MM.1S (cell line): ENCODE measurements around the gene ACKR2.

ENCODE experiments used
- DNase-seq: peaks from one replicate; pipeline ENCODE4 v3.0.0-alpha.2; 2015
- H2AFZ ChIP-seq: fragments of 300-600 bp; sonication (generic); 2 replicates; pipeline ENCODE4 v1.6.0; 2016; ENCODE audit warnings: antibody characterized with exemption, low read length
- H3F3A ChIP-seq: fragments of 300-600 bp; sonication (generic); 2 replicates; pipeline ENCODE4 v1.6.1; 2016; ENCODE audit warnings: mild to moderate bottlenecking, antibody characterized with exemption, low read length, moderate library complexity, mixed read lengths; ENCODE audit not compliant: insufficient read depth
- H3K27ac ChIP-seq: fragments of 300-600 bp; sonication (generic); 2 replicates; pipeline ENCODE4 v1.5.1; 2016; ENCODE audit warnings: mild to moderate bottlenecking, low read length
- H3K27me3 ChIP-seq: fragments of 300-600 bp; sonication (generic); replicated peaks from 2 replicates; pipeline ENCODE4 v1.6.0; 2016; ENCODE audit warnings: low read length; ENCODE audit not compliant: insufficient read depth
- H3K36me3 ChIP-seq: fragments of 300-600 bp; sonication (generic); replicated peaks from 2 replicates; pipeline ENCODE4 v1.6.1; 2016; ENCODE audit warnings: mild to moderate bottlenecking, low read length, mixed read lengths; ENCODE audit not compliant: insufficient read depth
- H3K4me1 ChIP-seq: fragments of 300-600 bp; sonication (generic); 2 replicates; pipeline ENCODE4 v1.6.1; 2016; ENCODE audit warnings: low read length, mixed read lengths
- H3K4me2 ChIP-seq: fragments of 300-600 bp; sonication (generic); 2 replicates; pipeline ENCODE4 v1.6.0; 2016; ENCODE audit warnings: low read depth, low read length
- H3K4me3 ChIP-seq: fragments of 300-600 bp; sonication (generic); 2 replicates; pipeline ENCODE4 v1.5.1; 2016; ENCODE audit warnings: low read length, mixed read lengths
- H3K79me2 ChIP-seq: fragments of 300-600 bp; sonication (generic); 2 replicates; pipeline ENCODE4 v1.6.1; 2016; ENCODE audit warnings: mixed run types, low read length, mixed read lengths
- H3K9ac ChIP-seq: fragments of 300-600 bp; sonication (generic); 2 replicates; pipeline ENCODE4 v1.6.1; 2016; ENCODE audit warnings: low read length, mixed read lengths
- H3K9me2 ChIP-seq: fragments of 300-600 bp; sonication (generic); replicated peaks from 2 replicates; pipeline ENCODE4 v1.6.1; 2016; ENCODE audit warnings: mild to moderate bottlenecking, low read length, mixed read lengths; ENCODE audit not compliant: insufficient read depth
- H3K9me3 ChIP-seq: fragments of 300-600 bp; sonication (generic); replicated peaks from 2 replicates; pipeline ENCODE4 v1.6.1; 2016; ENCODE audit warnings: mild to moderate bottlenecking, low read length, mixed read lengths; ENCODE audit not compliant: insufficient read depth
- H4K20me1 ChIP-seq: fragments of 300-600 bp; sonication (generic); 2 replicates; pipeline ENCODE4 v1.6.1; 2016; ENCODE audit warnings: mild to moderate bottlenecking, low read length, moderate library complexity, mixed read lengths; ENCODE audit not compliant: insufficient read depth
- CTCF ChIP-seq: fragments of 300-600 bp; sonication (generic); IDR thresholded peaks from 2 replicates; pipeline ENCODE4 v1.5.1; 2016; ENCODE audit warnings: antibody characterized with exemption, low read length, mixed read lengths
- EZH2 ChIP-seq: fragments of 300-600 bp; sonication (generic); optimal IDR thresholded peaks from 2 replicates; pipeline ENCODE3; 2017; ENCODE audit warnings: low read depth, mild to moderate bottlenecking, antibody characterized with exemption, low read length, mixed read lengths
- EZH2phosphoT487 ChIP-seq: fragments of 300-600 bp; sonication (generic); IDR thresholded peaks from 2 replicates; pipeline ENCODE4 v1.6.1; 2018; ENCODE audit warnings: antibody characterized with exemption, low read length

The ACKR2 gene

GRCh38 chr3:42876940-42877720 lies 67.9 kb downstream of the ACKR2 start:
- Histone ChIP-seq H3K36me3 (no peaks in the 10 kb centered on the region), H2AFZ (no peak overlapping the region), H3K9me2 (no peaks in the 10 kb centered on the region), H3K27ac (no peak overlapping the region), H3K27me3 (no peaks in the 10 kb centered on the region), H3K79me2 (no peaks in the 10 kb centered on the region), H3K4me3 (no peak overlapping the region), H4K20me1 (no peaks in the 10 kb centered on the region), H3K4me2 (no peak overlapping the region), H3K9me3 (no peaks in the 10 kb centered on the region), H3K9ac (no peak overlapping the region), H3F3A (no peaks in the 10 kb centered on the region), H3K4me1 (no peaks in the 10 kb centered on the region)
- DNase-seq: no peak
- TF ChIP-seq EZH2phosphoT487 (no peak), EZH2 (no peak), CTCF (no peak)

- Histone ChIP-seq H3K9me2 (no peaks in the 10 kb centered on the region), H2AFZ (no peak overlapping the region), H3K27me3 (no peaks in the 10 kb centered on the region), H3K79me2 (no peaks in the 10 kb centered on the region), H3K9me3 (no peaks in the 10 kb centered on the region), H3K36me3 (no peaks in the 10 kb centered on the region), H3F3A (no peaks in the 10 kb centered on the region), H3K27ac (no peak overlapping the region), H3K9ac (no peak overlapping the region), H3K4me3 (no peak overlapping the region), H3K4me1 (no peaks in the 10 kb centered on the region), H3K4me2 (no peak overlapping the region), H4K20me1 (no peaks in the 10 kb centered on the region)
- no peak for DNase-seq
- TF ChIP-seq CTCF: no peak
- TF ChIP-seq EZH2: no peak
- no peak for TF ChIP-seq EZH2phosphoT487
These were observed 68.6 kb downstream of the ACKR2 start for GRCh38 chr3:42877881-42878280.

- H3K36me3 ChIP-seq: no peaks in the 10 kb centered on the region
- H3K4me2 ChIP-seq: peak overlapping the region; percentile 85; the same call in 1 of the 2 replicates
- DNase-seq: no peak
- H3K4me1 ChIP-seq: no peaks in the 10 kb centered on the region
- H3K4me3 ChIP-seq: peak overlapping the region; percentile 79; the same call in 1 of the 2 replicates
- H4K20me1 ChIP-seq: no peaks in the 10 kb centered on the region
- peak overlapping the region; percentile 99 for H2AFZ ChIP-seq
- H3F3A ChIP-seq: no peaks in the 10 kb centered on the region
- H3K27me3 ChIP-seq: no peaks in the 10 kb centered on the region
- TF ChIP-seq EZH2 (no peak), CTCF (no peak), EZH2phosphoT487 (no peak)
- H3K9ac ChIP-seq: no peak overlapping the region; the same call in 1 of the 2 replicates
- no peaks in the 10 kb centered on the region for H3K79me2 ChIP-seq
- no peaks in the 10 kb centered on the region for H3K9me3 ChIP-seq
- no peaks in the 10 kb centered on the region for H3K9me2 ChIP-seq
- no peak overlapping the region for H3K27ac ChIP-seq
These were observed 70.9 kb downstream of the ACKR2 start for GRCh38 chr3:42880183-42880582.
